BLaER1 (cell line): ENCODE measurements around the gene CCT8.

Source experiments
- H3K27ac ChIP-seq: shearing (Covaris generic); formaldehyde crosslinking; 2 replicates; pipeline ENCODE4 v1.8.1; 2022
- H3K27me3 ChIP-seq: shearing (Covaris generic); formaldehyde crosslinking; 2 replicates; pipeline ENCODE4 v1.8.1; 2022
- H3K36me3 ChIP-seq: shearing (Covaris generic); formaldehyde crosslinking; 2 replicates; pipeline ENCODE4 v1.8.1; 2022
- H3K4me1 ChIP-seq: shearing (Covaris generic); formaldehyde crosslinking; 2 replicates; pipeline ENCODE4 v1.8.1; 2022
- H3K4me2 ChIP-seq: shearing (Covaris generic); formaldehyde crosslinking; 2 replicates; pipeline ENCODE4 v1.8.1; 2022
- H3K4me3 ChIP-seq: shearing (Covaris generic); formaldehyde crosslinking; 2 replicates; pipeline ENCODE4 v1.8.1; 2022
- H3K9ac ChIP-seq: shearing (Covaris generic); formaldehyde crosslinking; 2 replicates; pipeline ENCODE4 v1.8.1; 2022
- H3K9me3 ChIP-seq: shearing (Covaris generic); formaldehyde crosslinking; 2 replicates; pipeline ENCODE4 v1.8.1; 2022
- H4K20me1 ChIP-seq: shearing (Covaris generic); formaldehyde crosslinking; 2 replicates; pipeline ENCODE4 v1.8.1; 2022
- Cebpa-rat ChIP-seq: shearing (Covaris generic); IDR thresholded peaks from 2 replicates; pipeline ENCODE4 v1.8.1; 2022

CCT8 gene

DNA sequence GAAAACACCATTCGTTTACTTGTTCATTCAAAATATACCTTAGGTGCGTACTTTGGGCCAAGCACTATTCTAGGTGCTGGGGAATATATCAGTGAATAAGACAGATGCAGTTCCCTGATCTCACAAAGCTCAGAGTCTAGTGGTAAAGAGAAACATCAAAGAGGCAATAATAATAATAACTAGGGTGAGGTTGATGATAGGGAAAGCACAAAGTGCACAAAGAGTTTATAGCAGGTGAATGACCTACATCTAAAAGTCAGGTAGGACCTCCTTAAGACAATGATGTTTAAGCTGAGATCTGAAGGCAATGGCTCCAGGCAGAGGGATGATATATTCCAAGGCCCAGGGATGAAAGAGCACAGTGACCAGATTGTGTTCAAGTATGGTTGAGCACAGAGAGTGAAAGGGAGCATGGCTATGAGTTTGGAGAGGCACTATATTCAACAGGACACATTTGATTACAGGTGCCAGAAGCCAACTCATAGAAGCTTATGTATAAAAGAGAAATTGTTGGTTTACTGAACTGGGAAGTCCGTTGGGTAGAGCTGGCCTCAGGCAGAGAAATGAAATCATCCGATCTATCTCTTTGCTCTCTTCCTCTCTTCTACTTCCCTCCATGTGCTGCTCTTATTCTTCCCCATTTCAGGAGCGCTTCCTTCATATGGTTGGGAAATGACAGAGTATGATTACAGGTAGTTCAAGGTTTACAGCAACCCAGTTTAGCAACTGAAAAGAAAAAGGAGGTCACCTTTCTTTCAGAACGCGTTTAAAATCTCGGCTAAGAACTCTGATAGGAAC is 23.0 kb upstream of the CCT8 start:
- no peak for TF ChIP-seq Cebpa-rat
- no peaks in the 10 kb centered on the region for H3K27me3 ChIP-seq
- H3K4me2 ChIP-seq = no peak overlapping the region
- H3K27ac ChIP-seq = no peak overlapping the region
- H3K4me3 ChIP-seq = no peak overlapping the region
- peaks cover 23% of the 10 kb centered on the region for H3K9me3 ChIP-seq
- no peaks in the 10 kb centered on the region for H3K36me3 ChIP-seq
- peaks cover 11% of the 10 kb centered on the region for H3K4me1 ChIP-seq
- H3K9ac ChIP-seq = no peak overlapping the region
- H4K20me1 ChIP-seq = no peaks in the 10 kb centered on the region

GRCh38 chr21:29092102-29092959 is 18.9 kb upstream of the CCT8 start:
- H3K9ac ChIP-seq = no peak overlapping the region
- H3K36me3 ChIP-seq = no peaks in the 10 kb centered on the region
- H3K4me2 ChIP-seq = no peak overlapping the region
- H3K4me3 ChIP-seq = no peak overlapping the region
- no peaks in the 10 kb centered on the region for H4K20me1 ChIP-seq
- peaks cover 3% of the 10 kb centered on the region for H3K4me1 ChIP-seq
- H3K27me3 ChIP-seq = no peaks in the 10 kb centered on the region
- H3K27ac ChIP-seq = no peak overlapping the region
- no peaks in the 10 kb centered on the region for H3K9me3 ChIP-seq
- no peak for TF ChIP-seq Cebpa-rat

- no peak overlapping the region for H3K9ac ChIP-seq
- TF ChIP-seq Cebpa-rat = no peak
- H3K9me3 ChIP-seq = no peaks in the 10 kb centered on the region
- H3K27me3 ChIP-seq = no peaks in the 10 kb centered on the region
- no peaks in the 10 kb centered on the region for H3K36me3 ChIP-seq
- no peak overlapping the region for H3K27ac ChIP-seq
- no peak overlapping the region for H3K4me2 ChIP-seq
- H3K4me3 ChIP-seq = no peak overlapping the region
- no peaks in the 10 kb centered on the region for H4K20me1 ChIP-seq
- peaks cover 13% of the 10 kb centered on the region for H3K4me1 ChIP-seq
Observed at GRCh38 chr21:29091033-29091432, 17.6 kb upstream of the CCT8 start.

DNA sequence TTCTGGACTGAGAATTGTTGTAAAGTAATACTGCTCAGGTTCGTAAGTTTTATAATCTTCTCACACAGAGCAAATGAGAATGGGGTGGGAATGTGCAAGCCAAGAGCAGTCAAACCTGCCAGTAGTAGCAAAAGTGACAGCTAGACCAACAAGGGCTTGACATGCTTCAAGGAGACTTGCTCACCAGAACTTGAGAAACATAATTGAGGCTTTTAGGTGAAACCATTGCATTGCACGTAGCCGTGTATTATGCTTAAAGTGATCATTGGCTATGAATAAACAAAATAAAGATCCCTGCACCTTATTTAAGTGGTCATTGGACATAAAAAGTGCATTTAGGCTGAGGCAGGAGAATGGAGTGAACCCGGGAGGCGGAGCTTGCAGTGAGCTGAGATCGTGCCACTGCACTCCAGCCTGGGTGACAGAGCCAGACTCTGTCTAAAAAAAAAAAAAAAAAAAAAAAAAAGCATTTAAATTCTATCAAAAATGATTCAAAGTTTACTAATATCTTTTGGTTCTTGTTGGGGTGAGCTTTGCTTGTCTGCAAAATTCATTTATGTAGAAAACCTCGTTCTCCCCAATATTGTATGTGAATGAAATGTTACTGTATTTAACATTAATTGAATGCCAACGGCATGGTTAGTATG is 11.8 kb upstream of the CCT8 start:
- no peaks in the 10 kb centered on the region for H3K36me3 ChIP-seq
- no peak for TF ChIP-seq Cebpa-rat
- H4K20me1 ChIP-seq = no peaks in the 10 kb centered on the region
- H3K4me2 ChIP-seq = no peak overlapping the region
- no peaks in the 10 kb centered on the region for H3K9me3 ChIP-seq
- no peak overlapping the region for H3K9ac ChIP-seq
- no peaks in the 10 kb centered on the region for H3K27me3 ChIP-seq
- peaks cover 28% of the 10 kb centered on the region for H3K4me1 ChIP-seq
- no peak overlapping the region for H3K27ac ChIP-seq
- no peak overlapping the region for H3K4me3 ChIP-seq

GRCh38 chr21:29084372-29084771 is 10.9 kb upstream of the CCT8 start:
- no peak for TF ChIP-seq Cebpa-rat
- Histone ChIP-seq H3K4me3 (no peak overlapping the region), H4K20me1 (no peaks in the 10 kb centered on the region), H3K4me1 (peaks cover 36% of the 10 kb centered on the region), H3K36me3 (no peaks in the 10 kb centered on the region), H3K27me3 (no peaks in the 10 kb centered on the region), H3K9ac (no peak overlapping the region), H3K27ac (no peak overlapping the region), H3K9me3 (no peaks in the 10 kb centered on the region), H3K4me2 (no peak overlapping the region)

GRCh38 chr21:29083306-29083705 is 9.9 kb upstream of the CCT8 start:
- Histone ChIP-seq H3K4me1 (peaks cover 47% of the 10 kb centered on the region), H3K9ac (no peak overlapping the region), H3K27ac (no peak overlapping the region), H3K4me2 (no peak overlapping the region), H3K9me3 (no peaks in the 10 kb centered on the region), H4K20me1 (no peaks in the 10 kb centered on the region), H3K4me3 (no peak overlapping the region), H3K36me3 (no peaks in the 10 kb centered on the region), H3K27me3 (no peaks in the 10 kb centered on the region)
- no peak for TF ChIP-seq Cebpa-rat

DNA sequence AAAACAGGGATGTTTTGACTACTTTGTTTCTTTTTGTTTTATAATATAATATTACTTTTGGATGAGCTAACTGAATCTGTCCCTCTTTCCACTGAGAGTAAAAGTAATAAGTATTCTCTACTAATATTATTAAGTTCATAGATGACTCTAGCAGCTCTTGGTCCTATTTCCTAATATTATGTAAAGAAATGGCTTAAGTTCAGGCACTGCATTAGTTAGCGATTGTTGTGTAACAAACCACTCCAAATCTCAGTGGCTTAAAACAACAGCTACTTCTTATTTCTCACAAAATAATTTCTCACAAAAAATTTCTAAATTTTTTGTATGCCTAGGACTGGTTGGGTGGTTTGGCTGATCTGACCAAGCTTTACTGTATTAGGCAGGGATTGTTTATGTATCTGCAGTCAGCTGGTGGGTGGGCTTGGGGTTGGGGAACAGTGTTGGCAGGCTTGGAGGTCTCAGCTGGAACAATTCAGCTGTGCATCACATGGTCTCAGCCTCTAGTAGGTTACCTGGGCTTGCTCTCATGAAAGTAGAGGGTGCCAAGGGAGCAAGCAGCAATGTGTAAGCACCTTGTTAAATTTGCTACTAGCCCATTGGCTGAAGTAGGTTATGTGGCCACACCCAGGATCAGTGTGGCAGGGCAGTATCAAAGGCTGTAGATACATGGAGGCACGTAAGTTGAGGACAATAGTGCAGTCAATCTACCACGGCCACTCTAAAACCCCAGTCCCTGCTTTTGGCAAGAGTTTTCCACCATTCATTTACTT is 8.8 kb upstream of the CCT8 start:
- no peaks in the 10 kb centered on the region for H4K20me1 ChIP-seq
- no peak overlapping the region for H3K9ac ChIP-seq
- no peaks in the 10 kb centered on the region; the same call in 1 of the 2 replicates for H3K9me3 ChIP-seq
- no peak overlapping the region for H3K4me3 ChIP-seq
- H3K27me3 ChIP-seq = no peaks in the 10 kb centered on the region
- H3K4me2 ChIP-seq = no peak overlapping the region
- no peaks in the 10 kb centered on the region for H3K36me3 ChIP-seq
- peaks cover 49% of the 10 kb centered on the region for H3K4me1 ChIP-seq
- H3K27ac ChIP-seq = no peak overlapping the region
- no peak for TF ChIP-seq Cebpa-rat

GRCh38 chr21:29080454-29080941 is 7.0 kb upstream of the CCT8 start:
- Histone ChIP-seq H3K9ac (peak overlapping the region; percentile 46; the same call in 1 of the 2 replicates), H3K4me2 (peak overlapping the region; percentile 70), H3K36me3 (no peaks in the 10 kb centered on the region), H3K27me3 (no peaks in the 10 kb centered on the region), H3K9me3 (no peaks in the 10 kb centered on the region; the same call in 1 of the 2 replicates), H3K4me1 (peaks cover 57% of the 10 kb centered on the region), H3K27ac (peak overlapping the region; percentile 63), H3K4me3 (peak overlapping the region; percentile 24; the same call in 1 of the 2 replicates), H4K20me1 (no peaks in the 10 kb centered on the region)
- TF ChIP-seq Cebpa-rat = no peak
